ENCODE data around the gene IQGAP2. TPM values are rescaled to one million over a fixed set of nuclear protein-coding genes. Genes with fewer than 3 reads are reported as not detected.

Gene IQGAP2
- total and polyA plus RNA-seq, 9 donors: 5.4 to 18.9 (median 9.5) TPM

DNA sequence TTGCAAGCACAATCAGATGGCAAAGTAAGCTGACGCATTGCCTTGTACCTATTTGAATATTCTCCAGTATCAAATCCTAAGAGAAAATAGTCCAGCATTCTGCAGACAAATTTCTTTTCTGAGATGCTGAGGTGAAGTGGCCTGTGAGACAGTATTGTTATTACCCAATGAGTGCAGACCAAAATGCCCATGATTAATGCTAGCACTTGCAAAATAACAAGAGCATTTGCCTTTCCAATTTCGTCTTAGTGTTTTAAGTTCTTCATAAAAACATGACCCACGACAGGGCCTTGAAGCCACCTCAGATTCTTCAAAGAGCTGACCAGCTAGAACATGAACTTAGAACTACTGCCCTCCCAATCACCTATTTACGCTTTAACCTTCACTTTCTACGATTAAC, 2.6 kb upstream of the IQGAP2 start:
- DNase-seq: no peak
- no peak overlapping the region for H3K27ac ChIP-seq (ENCODE audit: low read length)
- H3K36me3 ChIP-seq (ENCODE audit: control insufficient read depth, insufficient read depth, low read length): no peaks in the 10 kb centered on the region
- WGBS (ENCODE audit: insufficient coverage): 53% methylated on average over 2 of the region's 5 CpGs
- H3K4me3 ChIP-seq (ENCODE audit: low read length): no peak overlapping the region
- H3K4me1 ChIP-seq (ENCODE audit: control insufficient read depth, insufficient read depth, low read length): peaks cover 16% of the 10 kb centered on the region
- H3K27me3 ChIP-seq (ENCODE audit: control insufficient read depth, insufficient read depth, low read length): peaks cover 32% of the 10 kb centered on the region
- no peaks in the 10 kb centered on the region for H3K9me3 ChIP-seq (replicated peaks; ENCODE audit: control insufficient read depth, low read depth, low read length)

DNA sequence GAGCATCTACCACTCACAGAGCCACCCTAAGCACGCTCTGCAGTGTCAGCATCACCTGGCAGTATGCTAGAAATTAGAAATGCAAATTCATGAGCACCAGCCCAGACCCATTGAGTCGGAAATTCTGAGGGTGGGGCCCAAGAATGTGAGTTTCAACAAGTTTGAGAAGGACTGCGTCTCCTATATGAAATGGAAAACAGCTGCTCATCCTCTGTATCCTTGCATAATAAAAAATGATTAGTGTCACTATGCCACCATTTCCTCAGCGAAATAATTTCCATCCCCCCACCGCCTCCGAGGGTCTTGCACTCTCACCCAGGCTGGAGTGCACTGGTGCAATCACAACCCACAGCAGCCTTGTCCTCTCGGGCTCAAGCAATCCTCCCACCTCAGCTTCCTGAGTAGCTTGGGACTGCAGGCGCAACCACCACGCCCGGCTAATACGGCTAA, 1.3 kb upstream of the IQGAP2 start:
- peak; percentile 27 for DNase-seq
- H3K27ac ChIP-seq (ENCODE audit: low read length): peak overlapping the region; percentile 40
- H3K4me3 ChIP-seq (ENCODE audit: low read length): peak overlapping the region; percentile 77
- 35% methylated on average over 4 of the region's 11 CpGs for WGBS (ENCODE audit: insufficient coverage)
- H3K27me3 ChIP-seq (ENCODE audit: control insufficient read depth, insufficient read depth, low read length): peaks cover 32% of the 10 kb centered on the region
- H3K36me3 ChIP-seq (ENCODE audit: control insufficient read depth, insufficient read depth, low read length): no peaks in the 10 kb centered on the region
- no peaks in the 10 kb centered on the region for H3K9me3 ChIP-seq (replicated peaks; ENCODE audit: control insufficient read depth, low read depth, low read length)
- peaks cover 16% of the 10 kb centered on the region for H3K4me1 ChIP-seq (ENCODE audit: control insufficient read depth, insufficient read depth, low read length)

DNA sequence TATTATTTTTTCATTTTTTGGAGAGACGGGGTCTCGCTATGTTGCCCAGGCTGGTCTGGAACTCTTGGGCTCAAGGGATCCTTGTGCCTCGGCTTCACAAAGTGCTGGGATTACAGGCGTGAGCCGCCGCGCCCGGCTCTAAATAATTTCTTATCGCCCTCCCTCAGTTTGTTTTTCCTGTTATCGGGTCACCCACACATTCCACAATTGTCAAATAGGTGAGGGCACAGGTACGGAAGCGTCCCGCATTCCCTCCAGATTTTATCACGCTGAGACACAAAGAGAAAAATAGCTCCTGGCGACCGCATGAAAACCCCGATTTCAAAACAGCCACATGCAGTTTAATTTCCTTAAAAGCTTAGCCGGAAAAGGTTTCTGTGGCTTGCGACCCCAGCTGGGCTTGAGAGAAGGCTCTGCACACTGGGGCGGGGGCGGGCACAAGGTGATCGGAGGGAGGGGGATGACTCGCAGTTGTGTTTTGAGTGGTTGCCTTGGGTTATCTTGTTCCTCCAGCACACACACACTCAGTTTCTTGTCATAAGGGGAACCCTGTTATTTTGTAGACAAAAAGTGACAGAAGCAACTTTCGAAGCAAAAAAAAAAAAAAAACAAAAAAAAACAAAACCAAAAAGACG, 717 bp upstream of the IQGAP2 start:
- peak overlapping the region; percentile 55 for H3K27ac ChIP-seq (ENCODE audit: low read length)
- H3K9me3 ChIP-seq (replicated peaks; ENCODE audit: control insufficient read depth, low read depth, low read length): no peaks in the 10 kb centered on the region
- 0% methylated on average over 12 of the region's 25 CpGs for WGBS (ENCODE audit: insufficient coverage)
- H3K36me3 ChIP-seq (ENCODE audit: control insufficient read depth, insufficient read depth, low read length): no peaks in the 10 kb centered on the region
- H3K4me1 ChIP-seq (ENCODE audit: control insufficient read depth, insufficient read depth, low read length): peaks cover 16% of the 10 kb centered on the region
- H3K27me3 ChIP-seq (ENCODE audit: control insufficient read depth, insufficient read depth, low read length): peaks cover 32% of the 10 kb centered on the region
- peak; percentile 85 for DNase-seq
- peak overlapping the region; percentile 77 for H3K4me3 ChIP-seq (ENCODE audit: low read length)

DNA sequence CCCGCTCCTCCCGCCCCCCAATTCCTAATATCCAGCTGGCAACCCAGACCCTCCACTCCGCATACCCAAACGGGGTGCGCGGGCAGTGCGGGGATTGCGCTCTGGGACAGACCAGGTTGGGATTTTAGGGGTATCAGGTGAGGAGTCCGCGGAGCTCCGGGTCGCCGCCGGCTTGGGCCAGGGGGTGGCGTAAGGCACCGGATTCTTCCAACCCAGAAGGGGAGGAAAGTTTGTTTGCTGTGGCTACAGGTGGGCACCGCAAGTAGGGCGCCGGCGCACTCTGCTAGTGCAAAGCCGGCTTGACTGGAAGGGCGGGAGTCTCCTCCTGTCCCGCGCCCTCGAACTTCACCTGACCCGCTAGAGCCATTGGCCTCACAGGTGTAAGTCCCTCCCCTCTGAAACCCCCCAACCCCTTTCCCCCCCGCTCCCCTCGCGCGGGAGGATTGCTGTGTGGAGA, 709 bp downstream of the IQGAP2 start:
- Histone ChIP-seq H3K36me3 (ENCODE audit: control insufficient read depth, insufficient read depth, low read length) (no peaks in the 10 kb centered on the region), H3K27ac (ENCODE audit: low read length) (peak overlapping the region; percentile 65), H3K27me3 (ENCODE audit: control insufficient read depth, insufficient read depth, low read length) (peaks cover 32% of the 10 kb centered on the region), H3K4me1 (ENCODE audit: control insufficient read depth, insufficient read depth, low read length) (peaks cover 16% of the 10 kb centered on the region), H3K9me3 (replicated peaks; ENCODE audit: control insufficient read depth, low read depth, low read length) (no peaks in the 10 kb centered on the region), H3K4me3 (ENCODE audit: low read length) (peak overlapping the region; percentile 77)
- peak; percentile 61 for DNase-seq
- 0% methylated on average over 5 of the region's 30 CpGs for WGBS (ENCODE audit: insufficient coverage)

DNA sequence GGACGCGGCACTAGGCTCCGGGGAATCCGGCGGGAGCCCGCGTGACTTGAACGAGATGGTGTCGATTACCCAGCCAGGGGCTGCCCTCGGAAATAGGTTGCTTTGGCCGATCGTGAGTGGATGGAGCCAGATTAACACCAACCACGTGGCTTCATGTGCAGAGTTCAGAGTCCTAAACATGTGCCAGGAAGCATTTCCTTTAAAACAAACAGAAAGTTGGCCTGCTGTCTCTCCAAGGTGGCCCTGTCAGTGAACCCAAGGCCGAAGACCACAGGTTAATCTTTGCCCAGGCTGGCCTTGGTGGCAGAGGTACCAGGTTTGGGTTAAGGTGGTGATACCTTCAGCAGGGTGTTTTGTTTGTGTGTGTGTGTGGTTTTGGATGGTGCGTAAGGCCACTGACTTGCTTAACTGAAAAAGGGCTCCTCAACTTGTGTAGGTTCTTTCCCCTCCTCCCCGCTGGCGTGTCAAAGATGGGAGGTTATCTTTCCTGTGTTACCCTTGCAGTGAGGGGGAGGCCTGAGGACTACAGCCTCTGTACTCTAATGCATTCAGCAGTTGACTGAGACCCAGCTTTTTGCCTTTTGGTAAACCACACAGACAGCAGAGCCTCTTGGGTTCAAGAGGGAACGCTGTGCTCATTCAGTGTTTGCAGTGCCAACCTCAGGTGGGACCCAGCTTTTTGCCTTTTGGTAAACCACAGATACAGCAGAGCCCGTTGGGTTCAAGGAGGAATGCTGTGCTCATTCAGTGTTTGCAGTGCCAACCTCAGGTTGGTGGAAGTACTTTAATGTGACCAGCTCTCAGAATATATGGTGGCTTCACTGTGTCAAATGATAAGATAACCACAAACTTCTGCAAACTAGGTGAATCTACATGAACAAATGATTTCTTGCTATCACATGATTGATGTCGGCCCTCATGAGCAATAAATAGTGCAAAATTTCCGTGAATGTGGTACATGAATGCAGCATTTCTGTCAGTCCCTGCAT, 1.4 kb downstream of the IQGAP2 start:
- peak; percentile 45 for DNase-seq
- H3K27ac ChIP-seq (ENCODE audit: low read length): peak overlapping the region; percentile 42
- H3K9me3 ChIP-seq (replicated peaks; ENCODE audit: control insufficient read depth, low read depth, low read length): no peaks in the 10 kb centered on the region
- H3K27me3 ChIP-seq (ENCODE audit: control insufficient read depth, insufficient read depth, low read length): peaks cover 32% of the 10 kb centered on the region
- H3K4me1 ChIP-seq (ENCODE audit: control insufficient read depth, insufficient read depth, low read length): peaks cover 16% of the 10 kb centered on the region
- no peaks in the 10 kb centered on the region for H3K36me3 ChIP-seq (ENCODE audit: control insufficient read depth, insufficient read depth, low read length)
- H3K4me3 ChIP-seq (ENCODE audit: low read length): peak overlapping the region; percentile 77
- WGBS (ENCODE audit: insufficient coverage): 10% methylated on average over 15 of the region's 21 CpGs

DNA sequence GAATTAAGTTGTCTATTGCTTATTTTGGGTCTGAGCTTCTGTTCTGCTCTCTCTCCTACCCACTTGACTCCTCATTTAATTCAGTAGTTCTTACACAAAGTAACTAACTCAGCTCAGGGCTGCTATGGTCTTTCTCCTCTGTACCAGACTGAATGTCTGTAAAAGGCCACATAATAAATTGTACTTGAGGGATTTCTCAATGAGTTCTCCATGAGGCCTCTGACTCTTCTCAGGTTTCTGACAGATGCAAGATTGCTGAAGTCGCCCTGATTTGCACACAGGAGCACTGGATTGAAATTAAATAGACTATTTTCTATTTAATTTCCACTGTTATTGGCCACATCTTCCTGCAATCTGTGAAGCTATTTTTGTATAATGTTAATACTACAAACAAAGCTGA, 2.9 kb downstream of the IQGAP2 start:
- Histone ChIP-seq H3K36me3 (ENCODE audit: control insufficient read depth, insufficient read depth, low read length) (no peaks in the 10 kb centered on the region), H3K27ac (ENCODE audit: low read length) (no peak overlapping the region), H3K9me3 (replicated peaks; ENCODE audit: control insufficient read depth, low read depth, low read length) (no peaks in the 10 kb centered on the region), H3K4me1 (ENCODE audit: control insufficient read depth, insufficient read depth, low read length) (peaks cover 16% of the 10 kb centered on the region), H3K4me3 (ENCODE audit: low read length) (no peak overlapping the region), H3K27me3 (ENCODE audit: control insufficient read depth, insufficient read depth, low read length) (peaks cover 30% of the 10 kb centered on the region)
- WGBS (ENCODE audit: insufficient coverage): no CpG with 5 or more reads among the region's 1 CpG
- DNase-seq: peak; percentile 25

DNA sequence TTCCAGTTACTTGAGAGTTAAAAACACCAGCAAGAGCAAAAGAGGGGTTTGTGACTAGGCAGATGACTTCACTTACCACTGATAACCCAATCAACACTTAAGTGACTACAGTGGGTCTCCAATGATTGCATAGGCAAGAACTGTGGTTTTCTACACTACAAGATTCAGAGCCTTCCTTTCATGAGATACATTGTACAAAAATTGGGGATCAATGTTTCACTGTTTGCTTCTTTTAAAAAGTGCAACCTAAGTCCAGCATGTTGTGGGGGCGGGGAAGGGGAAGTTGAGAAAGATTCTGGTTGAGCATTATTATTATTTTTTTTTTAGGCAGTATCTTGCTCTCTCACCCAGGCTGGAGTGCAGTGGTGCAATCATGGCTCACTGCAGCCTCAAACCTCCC, 3.6 kb downstream of the IQGAP2 start:
- H3K4me1 ChIP-seq (ENCODE audit: control insufficient read depth, insufficient read depth, low read length): peaks cover 15% of the 10 kb centered on the region
- no peaks in the 10 kb centered on the region for H3K36me3 ChIP-seq (ENCODE audit: control insufficient read depth, insufficient read depth, low read length)
- no peak overlapping the region for H3K4me3 ChIP-seq (ENCODE audit: low read length)
- no peak for DNase-seq
- no peak overlapping the region for H3K27ac ChIP-seq (ENCODE audit: low read length)
- H3K27me3 ChIP-seq (ENCODE audit: control insufficient read depth, insufficient read depth, low read length): peaks cover 26% of the 10 kb centered on the region
- no CpG with 5 or more reads among the region's 1 CpG for WGBS (ENCODE audit: insufficient coverage)
- no peaks in the 10 kb centered on the region for H3K9me3 ChIP-seq (replicated peaks; ENCODE audit: control insufficient read depth, low read depth, low read length)

DNA sequence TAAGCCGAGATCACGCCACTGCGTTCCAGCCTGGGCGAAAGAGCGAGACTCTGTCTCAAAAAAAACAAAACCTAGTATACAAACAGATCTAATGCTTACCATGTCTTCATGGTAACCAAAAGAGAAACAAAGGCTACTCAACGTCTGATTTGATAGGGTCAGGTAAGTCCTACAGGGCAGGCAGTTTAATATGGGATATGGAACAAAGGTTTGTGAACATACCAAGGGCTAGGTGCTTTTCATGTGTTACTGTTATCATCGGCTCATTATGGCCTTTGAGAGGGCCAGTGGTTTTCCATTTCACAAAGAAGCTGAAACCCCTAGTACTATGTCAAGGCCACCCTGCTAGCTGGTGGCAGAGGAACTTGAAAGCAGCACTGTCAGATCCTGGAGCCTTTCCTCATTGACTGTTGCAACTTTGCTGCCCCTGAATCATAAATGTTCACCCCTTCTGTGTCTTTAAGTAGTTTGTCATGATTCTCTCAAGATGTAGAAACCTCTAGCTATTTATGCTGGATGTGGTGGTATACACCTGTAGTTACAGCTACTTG, 5.1 kb downstream of the IQGAP2 start:
- Histone ChIP-seq H3K4me3 (ENCODE audit: low read length) (no peak overlapping the region), H3K4me1 (ENCODE audit: control insufficient read depth, insufficient read depth, low read length) (peaks cover 10% of the 10 kb centered on the region), H3K36me3 (ENCODE audit: control insufficient read depth, insufficient read depth, low read length) (no peaks in the 10 kb centered on the region), H3K9me3 (replicated peaks; ENCODE audit: control insufficient read depth, low read depth, low read length) (no peaks in the 10 kb centered on the region), H3K27me3 (ENCODE audit: control insufficient read depth, insufficient read depth, low read length) (peaks cover 14% of the 10 kb centered on the region), H3K27ac (ENCODE audit: low read length) (no peak overlapping the region)
- no peak for DNase-seq
- WGBS (ENCODE audit: insufficient coverage): 100% methylated on average over 1 of the region's 7 CpGs

GRCh38 chr5:76412511-76412910, 9.4 kb downstream of the IQGAP2 start:
- Histone ChIP-seq H3K27me3 (ENCODE audit: control insufficient read depth, insufficient read depth, low read length) (no peaks in the 10 kb centered on the region), H3K4me1 (ENCODE audit: control insufficient read depth, insufficient read depth, low read length) (no peaks in the 10 kb centered on the region), H3K36me3 (ENCODE audit: control insufficient read depth, insufficient read depth, low read length) (no peaks in the 10 kb centered on the region), H3K27ac (ENCODE audit: low read length) (no peak overlapping the region), H3K4me3 (ENCODE audit: low read length) (no peak overlapping the region), H3K9me3 (replicated peaks; ENCODE audit: control insufficient read depth, low read depth, low read length) (no peaks in the 10 kb centered on the region)
- no peak for DNase-seq

GRCh38 chr5:76413746-76414145, 10.7 kb downstream of the IQGAP2 start:
- 63% methylated on average over 2 of the region's 5 CpGs for WGBS (ENCODE audit: insufficient coverage)
- Histone ChIP-seq H3K36me3 (ENCODE audit: control insufficient read depth, insufficient read depth, low read length) (no peaks in the 10 kb centered on the region), H3K27me3 (ENCODE audit: control insufficient read depth, insufficient read depth, low read length) (no peaks in the 10 kb centered on the region), H3K4me3 (ENCODE audit: low read length) (no peak overlapping the region), H3K9me3 (replicated peaks; ENCODE audit: control insufficient read depth, low read depth, low read length) (no peaks in the 10 kb centered on the region), H3K27ac (ENCODE audit: low read length) (no peak overlapping the region), H3K4me1 (ENCODE audit: control insufficient read depth, insufficient read depth, low read length) (no peaks in the 10 kb centered on the region)
- no peak for DNase-seq
